GM12872 (cell line): ENCODE measurements around the gene ZFP91.

Source experiments
- TF ChIP-seq, protein P1 (sequence below): IDR thresholded peaks from 3 replicates; pipeline ENCODE4 v1.5.1; 2011; ENCODE audit warnings: low read depth, mild to moderate bottlenecking, low read length, moderate library complexity; ENCODE audit not compliant: insufficient read depth

Gene ZFP91

DNA sequence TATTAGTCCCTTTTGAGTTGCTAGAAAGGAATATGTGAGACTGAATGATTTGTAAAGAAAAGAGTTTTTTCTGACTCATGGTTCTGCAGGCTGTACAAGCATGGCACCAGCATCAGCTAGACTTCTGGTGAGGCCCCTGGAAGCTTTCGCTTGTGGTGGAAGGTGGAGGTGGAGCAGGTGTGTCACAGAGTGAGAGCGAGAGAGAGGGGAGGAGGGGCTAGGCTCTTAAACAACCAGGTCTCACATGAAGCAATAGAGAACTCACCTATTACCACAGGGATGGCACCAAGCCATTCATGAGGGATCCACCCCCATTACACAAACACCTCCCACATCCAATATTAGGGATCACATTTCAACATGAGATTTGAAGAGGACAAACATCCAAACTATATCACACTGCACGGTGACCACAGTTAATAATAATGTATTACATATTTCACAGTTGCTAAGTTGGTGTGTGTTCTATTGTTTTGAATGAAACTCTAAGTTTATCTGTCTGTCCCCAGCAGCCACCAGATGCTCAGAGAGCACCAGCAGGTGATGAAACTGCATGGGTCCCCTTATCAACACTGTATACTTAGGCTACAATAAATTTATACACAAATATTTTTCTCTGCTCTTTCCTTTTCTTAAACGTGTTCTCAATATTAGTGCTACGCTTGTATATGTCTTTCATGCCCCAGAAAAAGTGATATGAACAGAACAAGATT is 14.1 kb downstream of the ZFP91 start:
- TF ChIP-seq, protein P1, sequence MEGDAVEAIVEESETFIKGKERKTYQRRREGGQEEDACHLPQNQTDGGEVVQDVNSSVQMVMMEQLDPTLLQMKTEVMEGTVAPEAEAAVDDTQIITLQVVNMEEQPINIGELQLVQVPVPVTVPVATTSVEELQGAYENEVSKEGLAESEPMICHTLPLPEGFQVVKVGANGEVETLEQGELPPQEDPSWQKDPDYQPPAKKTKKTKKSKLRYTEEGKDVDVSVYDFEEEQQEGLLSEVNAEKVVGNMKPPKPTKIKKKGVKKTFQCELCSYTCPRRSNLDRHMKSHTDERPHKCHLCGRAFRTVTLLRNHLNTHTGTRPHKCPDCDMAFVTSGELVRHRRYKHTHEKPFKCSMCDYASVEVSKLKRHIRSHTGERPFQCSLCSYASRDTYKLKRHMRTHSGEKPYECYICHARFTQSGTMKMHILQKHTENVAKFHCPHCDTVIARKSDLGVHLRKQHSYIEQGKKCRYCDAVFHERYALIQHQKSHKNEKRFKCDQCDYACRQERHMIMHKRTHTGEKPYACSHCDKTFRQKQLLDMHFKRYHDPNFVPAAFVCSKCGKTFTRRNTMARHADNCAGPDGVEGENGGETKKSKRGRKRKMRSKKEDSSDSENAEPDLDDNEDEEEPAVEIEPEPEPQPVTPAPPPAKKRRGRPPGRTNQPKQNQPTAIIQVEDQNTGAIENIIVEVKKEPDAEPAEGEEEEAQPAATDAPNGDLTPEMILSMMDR = no peak

DNA sequence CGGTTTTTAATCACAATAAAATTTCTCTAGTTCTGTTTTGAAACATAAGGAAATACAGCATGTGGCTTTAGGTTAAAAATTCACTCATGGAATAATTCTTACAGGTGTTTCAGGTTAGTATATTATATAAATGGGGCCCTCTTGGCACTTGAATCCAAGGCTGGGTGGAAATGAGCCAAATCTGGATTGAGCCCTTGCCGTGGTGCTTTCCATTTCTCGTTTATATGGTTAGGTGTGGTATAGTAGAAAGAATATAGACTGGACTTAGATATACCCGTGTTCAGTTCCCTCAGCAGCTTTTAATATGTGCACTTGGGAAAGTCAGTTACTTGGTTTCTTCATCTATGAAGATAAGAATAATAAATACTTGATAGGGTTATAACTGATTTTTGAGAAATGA is 16.0 kb downstream of the ZFP91 start:
- TF ChIP-seq, protein P1 = no peak

DNA sequence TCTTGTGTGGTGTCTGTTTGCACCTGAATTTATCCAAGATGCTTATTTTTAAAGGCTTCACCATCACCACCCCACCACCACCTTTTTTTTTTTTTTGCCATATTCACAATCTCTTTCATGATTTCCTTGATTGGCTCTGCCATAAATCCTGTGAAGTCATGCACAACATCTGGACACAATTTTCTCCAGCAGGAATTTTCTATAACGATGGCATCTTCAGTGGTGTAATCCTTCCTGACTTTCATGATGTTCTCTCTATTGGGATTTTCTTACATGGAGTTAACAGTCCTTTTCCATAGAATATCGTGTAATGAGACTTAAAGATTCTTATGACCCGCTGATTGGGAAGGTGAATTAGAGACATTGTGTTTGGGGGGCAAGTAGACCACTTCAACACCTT is 17.8 kb downstream of the ZFP91 start:
- TF ChIP-seq, protein P1 = no peak

DNA sequence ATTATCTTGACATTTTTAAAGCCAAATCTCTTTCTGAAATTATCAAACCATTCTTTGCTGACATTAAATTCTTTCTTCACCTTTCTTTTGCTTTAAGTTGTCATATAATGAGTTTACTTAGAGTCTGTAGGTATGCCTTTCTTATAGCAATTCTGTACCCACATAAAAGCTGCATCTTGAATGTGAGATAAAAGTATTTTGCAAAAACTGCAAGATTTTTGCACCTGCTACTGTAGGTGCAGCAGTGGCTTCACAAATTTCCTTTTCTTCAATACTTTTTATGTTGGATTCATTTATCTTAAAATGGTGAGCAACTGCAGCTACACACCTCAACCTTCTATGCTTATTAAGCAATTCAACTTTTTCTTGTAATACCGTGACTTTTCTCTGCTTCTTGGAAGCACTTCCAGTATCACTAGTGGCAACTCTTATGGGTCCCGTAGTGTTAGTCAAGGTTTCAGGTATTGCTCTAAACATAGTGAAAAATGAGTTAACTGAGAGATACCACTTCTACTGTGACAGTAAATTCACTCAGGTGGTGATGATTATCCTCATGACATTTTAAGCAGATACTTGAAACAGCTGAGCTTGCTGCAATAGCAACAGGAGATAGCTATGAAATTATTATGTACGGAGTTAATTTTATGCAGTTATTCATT is 18.8 kb downstream of the ZFP91 start:
- TF ChIP-seq, protein P1 = no peak

DNA sequence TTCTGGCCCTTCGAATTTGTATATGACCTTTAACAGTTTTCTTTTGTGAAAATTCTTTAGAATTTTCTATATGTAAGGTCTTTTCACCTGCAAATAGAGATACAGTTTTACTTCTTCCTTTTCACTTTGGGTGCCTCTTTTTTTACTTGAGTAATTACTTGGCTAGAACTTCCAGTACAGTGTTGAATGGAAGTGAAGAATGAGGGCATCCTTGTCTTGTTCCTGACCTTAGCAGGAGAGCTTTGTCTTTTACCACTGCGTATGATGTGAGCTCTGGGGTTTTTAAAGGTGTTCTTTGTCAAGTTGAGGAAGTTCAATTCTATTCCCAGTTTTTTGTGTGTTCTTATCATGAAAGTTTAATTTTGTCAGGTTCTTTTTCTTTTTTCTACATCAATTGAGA is 21.6 kb downstream of the ZFP91 start:
- TF ChIP-seq, protein P1 = no peak

DNA sequence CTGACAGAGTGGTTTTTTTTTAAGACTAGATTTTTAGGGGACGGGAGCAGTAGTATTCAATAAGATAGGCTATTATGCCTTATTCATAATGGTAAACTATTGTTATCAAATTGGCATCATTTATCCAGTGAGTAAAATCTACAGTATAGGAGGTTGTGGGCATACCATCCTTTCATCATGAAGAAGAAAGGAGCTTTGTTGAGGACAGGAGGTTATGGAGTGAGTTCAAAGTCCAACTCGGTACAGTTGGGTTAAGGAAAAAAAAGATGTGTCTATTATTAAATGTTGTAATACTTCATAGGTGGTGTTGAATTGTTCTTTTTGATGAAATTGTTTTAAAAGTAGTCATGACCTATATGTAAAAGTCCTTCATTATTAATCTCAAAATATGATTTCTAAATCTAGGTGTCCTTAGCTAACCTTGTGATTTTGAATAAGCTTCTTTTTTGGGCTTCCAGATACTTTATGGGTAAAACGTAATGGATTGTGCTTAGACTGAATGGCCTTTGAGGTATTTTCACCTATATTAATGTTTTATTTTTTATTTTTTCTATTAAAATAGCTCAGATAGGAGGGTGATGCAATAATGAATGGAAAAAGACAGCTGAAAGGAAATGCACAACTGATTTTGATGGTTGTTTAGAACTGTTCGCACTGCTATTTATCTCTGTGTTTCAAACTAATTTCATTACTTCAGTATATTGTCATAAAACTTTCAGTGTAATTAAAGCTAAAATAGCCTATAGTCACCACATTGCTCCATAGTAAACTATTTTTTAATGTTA is 28.3 kb downstream of the ZFP91 start:
- TF ChIP-seq, protein P1 = no peak

DNA sequence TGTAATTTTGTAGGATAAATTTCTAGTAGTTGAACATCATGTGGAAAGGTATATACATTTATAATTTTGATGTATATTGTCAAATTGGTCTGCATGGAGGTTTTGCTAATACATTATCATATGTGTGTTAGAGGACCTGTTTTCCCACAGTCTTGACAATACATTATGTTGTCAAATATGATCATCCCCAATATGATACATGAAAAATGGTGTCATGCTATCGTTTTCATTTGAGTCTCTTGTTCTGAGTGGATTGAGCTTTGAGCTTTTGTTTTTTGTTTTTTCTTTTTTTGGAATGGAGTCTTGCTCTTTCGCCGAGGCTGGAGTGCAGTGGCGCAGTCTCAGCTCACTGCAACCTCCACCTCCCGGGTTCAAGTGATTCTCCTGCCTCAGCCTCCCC is 29.5 kb downstream of the ZFP91 start:
- TF ChIP-seq, protein P1 = no peak
